DOHH2 (cell line): ENCODE results near the gene USP40.

ENCODE experiments used
- CTCF ChIP-seq: fragments of 200-600 bp; sonication (generic); IDR thresholded peaks from one replicate; pipeline ENCODE4 v1.5.1; 2014; ENCODE audit warnings: antibody characterized with exemption, mild to moderate bottlenecking, low read depth, low read length; ENCODE audit not compliant: poor library complexity, severe bottlenecking
- EZH2phosphoT487 ChIP-seq: fragments of 200-600 bp; sonication (generic); IDR thresholded peaks from 2 replicates; pipeline ENCODE4 v1.6.1; 2017; ENCODE audit warnings: borderline replicate concordance, mild to moderate bottlenecking, antibody characterized with exemption, low read length, moderate library complexity, mixed read lengths

GRCh38 chr2:233489666-233490065 is 76.9 kb downstream of the USP40 start:
- TF ChIP-seq CTCF: no peak
- TF ChIP-seq EZH2phosphoT487: no peak
